Activated T-cell treated with anti-CD3 and anti-CD28 coated beads for 24 hours (primary cell): ENCODE measurements around the gene LYZL1.
"Not testable (repeated sequence)": the region's sequence is repeated elsewhere in the genome, so short reads cannot be mapped to it uniquely, and the experiment has no call there.

ENCODE experiments used
- DNase-seq: peaks from one replicate; pipeline ENCODE4 v3.0.0-alpha.2; 2020; ENCODE audit warnings: low read depth

Gene LYZL1

GRCh38 chr10:29332061-29332760 lies 43.3 kb downstream of the LYZL1 start:
- no peak for DNase-seq

- DNase-seq, result no peak
Observed at GRCh38 chr10:29332761-29333148, 43.9 kb downstream of the LYZL1 start.

GRCh38 chr10:29337526-29337925 lies 48.7 kb downstream of the LYZL1 start:
- not testable (repeated sequence) for DNase-seq

GRCh38 chr10:29343607-29344038 lies 54.8 kb downstream of the LYZL1 start:
- DNase-seq, result no peak

- DNase-seq, result no peak
Observed at GRCh38 chr10:29344073-29344820, 55.4 kb downstream of the LYZL1 start.

GRCh38 chr10:29345144-29345909 lies 56.5 kb downstream of the LYZL1 start:
- DNase-seq, result no peak

- DNase-seq, result no peak
Observed at GRCh38 chr10:29345910-29346209, 57.0 kb downstream of the LYZL1 start.

GRCh38 chr10:29346296-29347001 lies 57.6 kb downstream of the LYZL1 start:
- DNase-seq, result no peak

- no peak for DNase-seq
Observed at GRCh38 chr10:29348836-29349235, 60.0 kb downstream of the LYZL1 start.

- DNase-seq, result no peak
Observed at GRCh38 chr10:29353305-29353704, 64.4 kb downstream of the LYZL1 start.

GRCh38 chr10:29353887-29354561 lies 65.2 kb downstream of the LYZL1 start:
- DNase-seq, result no peak

- no peak for DNase-seq
Observed at GRCh38 chr10:29355411-29355991, 66.6 kb downstream of the LYZL1 start.

GRCh38 chr10:29356931-29357330 lies 68.1 kb downstream of the LYZL1 start:
- DNase-seq, result no peak

- DNase-seq, result no peak
Observed at GRCh38 chr10:29358010-29358616, 69.2 kb downstream of the LYZL1 start.

GRCh38 chr10:29360215-29360853 lies 71.5 kb downstream of the LYZL1 start:
- not testable (repeated sequence) for DNase-seq
